ENCODE results near the gene CFAP65.

The CFAP65 gene

DNA sequence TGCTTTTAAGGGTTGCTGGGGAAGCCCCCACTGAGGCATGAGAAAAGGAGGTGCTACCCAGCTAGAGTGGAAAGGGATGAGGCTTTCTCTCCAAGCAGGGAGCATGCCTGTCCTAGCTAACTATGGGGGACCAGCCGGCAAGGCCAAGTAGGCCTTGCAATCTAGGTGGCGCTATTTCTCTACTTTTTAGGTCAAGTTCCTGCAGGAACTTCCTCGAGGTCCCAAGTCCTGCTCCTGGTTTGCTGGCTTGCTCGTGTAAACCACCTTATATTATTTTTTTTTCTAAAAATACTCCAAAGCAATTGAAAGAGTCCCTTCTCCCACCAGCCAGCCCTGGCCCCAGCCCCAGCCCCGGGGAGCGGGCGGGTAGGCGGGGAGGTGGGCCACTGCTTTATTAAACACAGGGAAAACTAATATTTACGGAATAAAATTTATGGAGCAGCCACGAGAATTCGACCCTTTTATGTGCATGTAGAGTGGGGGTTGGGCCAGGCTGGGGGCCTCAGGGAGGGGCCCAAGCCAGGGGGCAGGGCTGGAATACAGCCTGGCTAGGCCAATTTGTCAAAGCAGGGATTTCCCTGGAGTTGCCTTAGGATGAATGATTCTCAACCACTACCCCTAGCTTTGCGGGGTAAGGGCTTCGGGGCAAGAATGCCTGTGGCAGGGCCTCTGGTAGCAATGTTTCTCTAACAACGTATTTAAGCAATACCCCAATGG lies 32.3 kb upstream of the CFAP65 start:
- peak; percentile 67 for DNase-seq (ENCODE audit: low read depth)
- H3K4me3 ChIP-seq (ENCODE audit: low read length) = no peak overlapping the region
- TF ChIP-seq, protein P1, sequence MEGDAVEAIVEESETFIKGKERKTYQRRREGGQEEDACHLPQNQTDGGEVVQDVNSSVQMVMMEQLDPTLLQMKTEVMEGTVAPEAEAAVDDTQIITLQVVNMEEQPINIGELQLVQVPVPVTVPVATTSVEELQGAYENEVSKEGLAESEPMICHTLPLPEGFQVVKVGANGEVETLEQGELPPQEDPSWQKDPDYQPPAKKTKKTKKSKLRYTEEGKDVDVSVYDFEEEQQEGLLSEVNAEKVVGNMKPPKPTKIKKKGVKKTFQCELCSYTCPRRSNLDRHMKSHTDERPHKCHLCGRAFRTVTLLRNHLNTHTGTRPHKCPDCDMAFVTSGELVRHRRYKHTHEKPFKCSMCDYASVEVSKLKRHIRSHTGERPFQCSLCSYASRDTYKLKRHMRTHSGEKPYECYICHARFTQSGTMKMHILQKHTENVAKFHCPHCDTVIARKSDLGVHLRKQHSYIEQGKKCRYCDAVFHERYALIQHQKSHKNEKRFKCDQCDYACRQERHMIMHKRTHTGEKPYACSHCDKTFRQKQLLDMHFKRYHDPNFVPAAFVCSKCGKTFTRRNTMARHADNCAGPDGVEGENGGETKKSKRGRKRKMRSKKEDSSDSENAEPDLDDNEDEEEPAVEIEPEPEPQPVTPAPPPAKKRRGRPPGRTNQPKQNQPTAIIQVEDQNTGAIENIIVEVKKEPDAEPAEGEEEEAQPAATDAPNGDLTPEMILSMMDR (conservative IDR thresholded peaks at IDR 0.05; ENCODE audit: low read length) = peak; percentile 62

DNA sequence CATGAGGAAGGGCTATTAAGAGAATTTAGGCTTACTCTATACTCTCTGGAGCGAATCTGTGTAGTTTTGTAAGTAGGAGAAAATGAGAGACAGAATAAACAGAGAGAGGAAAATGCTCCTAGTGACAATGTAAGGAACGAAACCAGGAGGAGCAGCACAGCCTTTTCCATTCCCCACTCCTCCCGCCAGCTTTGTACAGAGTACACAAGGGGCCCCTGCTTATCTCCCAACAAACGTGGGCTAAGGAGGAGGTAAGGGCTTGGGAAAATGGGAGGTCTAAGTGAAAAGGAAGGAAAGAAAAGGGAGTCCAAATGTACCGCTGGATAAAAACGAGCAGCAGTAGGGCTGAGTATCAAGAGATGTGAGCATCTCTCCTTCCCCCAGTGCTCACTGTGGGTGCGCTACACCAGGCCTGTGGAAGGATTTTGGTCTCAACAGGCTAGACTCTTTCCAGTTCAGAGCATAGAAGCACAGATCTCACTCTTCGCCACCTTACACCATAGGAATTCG lies 31.5 kb upstream of the CFAP65 start:
- TF ChIP-seq, protein P1 (conservative IDR thresholded peaks at IDR 0.05; ENCODE audit: low read length) = no peak
- H3K4me3 ChIP-seq (ENCODE audit: low read length) = no peak overlapping the region
- no peak for DNase-seq (ENCODE audit: low read depth)

DNA sequence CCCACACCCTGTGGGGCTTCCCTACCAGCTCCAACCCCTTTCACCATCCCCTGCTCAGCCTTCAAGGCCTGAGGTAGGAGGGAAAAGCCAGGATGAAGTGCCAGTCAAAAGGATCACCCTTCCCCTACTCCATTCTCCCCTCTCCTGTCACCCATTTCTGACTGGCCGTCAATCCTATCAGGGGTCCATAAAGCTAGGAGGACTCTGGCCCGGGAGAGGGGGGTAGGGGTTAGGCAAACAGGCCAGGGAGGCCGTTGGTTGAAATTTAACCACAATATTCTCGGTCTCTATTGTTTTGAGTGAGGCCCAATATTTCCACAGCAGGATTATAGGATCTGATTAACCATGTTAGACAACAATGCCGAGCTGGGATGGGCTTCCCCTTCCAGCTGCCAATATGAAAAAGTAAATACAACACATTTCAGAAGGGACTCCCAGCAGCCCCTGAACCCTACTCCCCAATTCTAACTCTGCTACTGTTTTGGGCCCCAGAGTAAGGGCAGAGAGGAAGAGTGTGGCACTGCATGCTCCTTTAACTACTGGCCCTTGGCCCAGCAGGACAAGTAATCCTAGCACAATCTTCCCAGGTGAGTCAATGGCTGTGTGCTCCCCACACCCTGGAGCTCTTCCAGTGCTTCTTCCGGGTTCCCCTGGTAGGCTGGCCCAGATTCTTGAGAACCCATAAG lies 30.0 kb upstream of the CFAP65 start:
- DNase-seq (ENCODE audit: low read depth) = peak; percentile 33
- H3K4me3 ChIP-seq (ENCODE audit: low read length) = no peak overlapping the region
- TF ChIP-seq, protein P1 (conservative IDR thresholded peaks at IDR 0.05; ENCODE audit: low read length) = no peak

DNA sequence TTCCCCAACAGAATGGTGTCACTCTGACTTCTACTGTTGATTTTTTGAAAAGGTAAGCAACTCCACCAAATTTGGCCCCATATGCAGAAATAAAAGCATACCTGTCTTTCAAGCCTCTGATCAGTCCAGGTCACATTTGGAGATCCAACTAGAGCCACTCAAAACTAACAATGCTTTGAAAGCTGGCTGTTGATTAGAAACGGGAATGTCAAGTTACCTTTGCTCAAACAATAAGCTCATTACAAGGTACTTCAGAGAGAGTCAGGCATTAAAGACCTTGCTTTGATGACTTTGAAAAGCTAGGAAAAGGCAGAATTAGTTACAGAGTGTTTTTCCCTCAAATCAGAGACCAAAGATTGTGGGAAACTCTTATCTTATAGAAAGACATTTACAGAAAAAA lies 24.2 kb upstream of the CFAP65 start:
- DNase-seq (ENCODE audit: low read depth) = no peak
- H3K4me3 ChIP-seq (ENCODE audit: low read length) = no peak overlapping the region
- TF ChIP-seq, protein P1 (conservative IDR thresholded peaks at IDR 0.05; ENCODE audit: low read length) = no peak

DNA sequence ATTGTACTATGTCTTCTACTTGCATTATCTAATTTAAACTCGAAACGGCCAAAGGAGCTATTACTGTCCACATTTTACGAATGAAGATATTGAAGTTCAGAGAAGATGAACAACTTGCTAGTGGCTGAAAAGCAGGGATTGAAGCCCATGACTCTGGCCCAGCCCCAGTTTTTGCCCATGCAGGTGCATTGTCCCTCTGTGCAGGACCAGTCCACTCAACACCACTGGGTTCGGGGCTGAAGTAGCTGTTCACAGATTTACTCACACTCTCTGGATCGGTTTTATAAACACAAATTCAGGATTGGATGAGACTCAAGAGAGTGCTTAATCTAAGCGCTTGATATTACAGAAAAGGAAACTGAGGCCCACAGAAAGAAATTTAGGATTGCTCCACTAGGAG lies 20.8 kb upstream of the CFAP65 start:
- no peak for DNase-seq (ENCODE audit: low read depth)
- no peak overlapping the region for H3K4me3 ChIP-seq (ENCODE audit: low read length)
- TF ChIP-seq, protein P1 (conservative IDR thresholded peaks at IDR 0.05; ENCODE audit: low read length) = no peak

DNA sequence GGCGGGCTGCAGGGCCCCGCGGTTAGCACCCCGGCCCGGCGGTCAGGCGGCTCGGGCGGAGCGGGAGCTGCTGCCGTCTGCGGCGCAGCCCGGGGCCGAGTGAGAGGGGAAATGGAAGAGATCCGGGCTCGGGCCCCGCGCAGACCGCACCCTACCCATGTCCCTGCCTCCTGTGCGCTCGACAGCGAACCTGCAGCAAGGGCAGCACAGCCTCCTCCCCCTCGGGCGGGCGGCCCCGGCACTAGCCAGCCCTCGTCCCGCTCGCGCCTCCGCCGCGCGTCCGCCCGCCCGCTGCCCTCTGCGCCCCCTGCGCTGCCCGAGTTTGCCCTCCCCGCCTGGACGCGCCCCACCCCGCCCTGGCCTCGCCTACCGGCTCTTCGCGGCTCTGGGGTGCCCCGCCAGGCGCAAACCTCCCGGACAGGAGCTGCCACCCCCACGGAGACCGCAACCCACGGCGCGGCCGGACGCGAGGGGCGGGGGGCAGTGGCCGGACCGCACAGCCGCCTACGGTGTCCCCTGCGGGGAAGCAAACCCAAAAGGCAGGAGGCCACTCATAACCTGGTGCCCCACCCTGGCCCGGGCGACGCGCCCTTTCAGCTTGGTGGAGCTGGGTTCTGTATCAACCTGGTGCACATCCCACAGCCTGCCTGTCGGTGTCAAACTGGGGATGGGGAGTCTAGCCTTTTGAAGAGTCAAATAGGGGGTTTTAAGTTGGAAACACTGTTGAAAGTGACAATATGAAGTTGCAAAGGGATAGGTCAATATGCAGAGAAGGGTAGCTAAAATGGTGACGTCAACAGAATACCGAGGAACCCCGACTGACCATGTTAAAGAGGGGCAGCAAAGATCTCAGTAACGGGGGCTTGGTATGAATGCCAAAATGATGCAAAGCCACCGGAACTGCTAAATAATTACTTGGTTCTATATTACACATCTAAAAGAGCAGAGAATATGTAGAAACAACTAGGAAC lies 19.8 kb upstream of the CFAP65 start, which contains the start of gene IHH:
Gene IHH, minus strand, starts transcription at position 101 of the 971 bp plus-strand sequence. CDS start 454 bp downstream, outside the sequence.
- no peak within 1 kb of the TSS; the same call in 1 of the 2 replicates for H3K4me3 ChIP-seq (ENCODE audit: low read length)
- DNase-seq (ENCODE audit: low read depth) = no peak
- TF ChIP-seq, protein P1 (conservative IDR thresholded peaks at IDR 0.05; ENCODE audit: low read length) = no peak

Data from AG10803 (cell line).